Measurements from ENCODE around the gene MYL6B.

DNA sequence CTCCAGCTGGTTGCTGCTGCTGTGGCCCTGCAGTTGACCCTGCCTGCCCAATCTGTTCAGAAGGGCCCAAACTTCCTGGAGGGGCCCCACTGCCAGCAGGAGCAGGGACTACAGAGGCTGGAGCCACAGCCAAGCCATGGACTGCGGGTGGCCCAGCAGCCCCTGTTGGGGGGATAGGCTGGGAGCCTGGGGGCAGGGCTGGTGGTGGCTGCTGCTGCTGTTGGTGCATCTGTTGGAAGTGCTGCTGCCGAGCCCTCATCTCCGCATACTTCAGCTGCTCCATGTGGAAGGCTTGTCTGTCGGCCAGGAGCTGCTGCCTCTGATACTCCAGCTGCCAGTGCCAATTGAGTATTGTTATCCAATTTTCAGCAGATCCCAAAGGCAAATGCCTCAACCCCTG is 13.0 kb downstream of the MYL6B start:
- TF ChIP-seq, protein P1, sequence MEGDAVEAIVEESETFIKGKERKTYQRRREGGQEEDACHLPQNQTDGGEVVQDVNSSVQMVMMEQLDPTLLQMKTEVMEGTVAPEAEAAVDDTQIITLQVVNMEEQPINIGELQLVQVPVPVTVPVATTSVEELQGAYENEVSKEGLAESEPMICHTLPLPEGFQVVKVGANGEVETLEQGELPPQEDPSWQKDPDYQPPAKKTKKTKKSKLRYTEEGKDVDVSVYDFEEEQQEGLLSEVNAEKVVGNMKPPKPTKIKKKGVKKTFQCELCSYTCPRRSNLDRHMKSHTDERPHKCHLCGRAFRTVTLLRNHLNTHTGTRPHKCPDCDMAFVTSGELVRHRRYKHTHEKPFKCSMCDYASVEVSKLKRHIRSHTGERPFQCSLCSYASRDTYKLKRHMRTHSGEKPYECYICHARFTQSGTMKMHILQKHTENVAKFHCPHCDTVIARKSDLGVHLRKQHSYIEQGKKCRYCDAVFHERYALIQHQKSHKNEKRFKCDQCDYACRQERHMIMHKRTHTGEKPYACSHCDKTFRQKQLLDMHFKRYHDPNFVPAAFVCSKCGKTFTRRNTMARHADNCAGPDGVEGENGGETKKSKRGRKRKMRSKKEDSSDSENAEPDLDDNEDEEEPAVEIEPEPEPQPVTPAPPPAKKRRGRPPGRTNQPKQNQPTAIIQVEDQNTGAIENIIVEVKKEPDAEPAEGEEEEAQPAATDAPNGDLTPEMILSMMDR (conservative IDR thresholded peaks at IDR 0.05; ENCODE audit: low read depth in 2 of 2): no peak
- TF ChIP-seq EZH2 (IDR thresholded peaks at IDR 0.05; ENCODE audit: low read depth, unreplicated experiment) (no peak), REST (IDR thresholded peaks at IDR 0.05; ENCODE audit: unreplicated experiment) (no peak), POLR2AphosphoS5 (IDR thresholded peaks at IDR 0.05; ENCODE audit: low read depth) (no peak), EZH2phosphoT487 (IDR thresholded peaks at IDR 0.05; ENCODE audit: unreplicated experiment) (no peak), JUNB (IDR thresholded peaks at IDR 0.05; ENCODE audit: unreplicated experiment) (no peak), STAT1 (IDR thresholded peaks at IDR 0.05; ENCODE audit: unreplicated experiment) (no peak)
- TF ChIP-seq, protein P2, sequence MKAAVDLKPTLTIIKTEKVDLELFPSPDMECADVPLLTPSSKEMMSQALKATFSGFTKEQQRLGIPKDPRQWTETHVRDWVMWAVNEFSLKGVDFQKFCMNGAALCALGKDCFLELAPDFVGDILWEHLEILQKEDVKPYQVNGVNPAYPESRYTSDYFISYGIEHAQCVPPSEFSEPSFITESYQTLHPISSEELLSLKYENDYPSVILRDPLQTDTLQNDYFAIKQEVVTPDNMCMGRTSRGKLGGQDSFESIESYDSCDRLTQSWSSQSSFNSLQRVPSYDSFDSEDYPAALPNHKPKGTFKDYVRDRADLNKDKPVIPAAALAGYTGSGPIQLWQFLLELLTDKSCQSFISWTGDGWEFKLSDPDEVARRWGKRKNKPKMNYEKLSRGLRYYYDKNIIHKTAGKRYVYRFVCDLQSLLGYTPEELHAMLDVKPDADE (IDR thresholded peaks at IDR 0.05): no peak
- TF ChIP-seq, protein P3, sequence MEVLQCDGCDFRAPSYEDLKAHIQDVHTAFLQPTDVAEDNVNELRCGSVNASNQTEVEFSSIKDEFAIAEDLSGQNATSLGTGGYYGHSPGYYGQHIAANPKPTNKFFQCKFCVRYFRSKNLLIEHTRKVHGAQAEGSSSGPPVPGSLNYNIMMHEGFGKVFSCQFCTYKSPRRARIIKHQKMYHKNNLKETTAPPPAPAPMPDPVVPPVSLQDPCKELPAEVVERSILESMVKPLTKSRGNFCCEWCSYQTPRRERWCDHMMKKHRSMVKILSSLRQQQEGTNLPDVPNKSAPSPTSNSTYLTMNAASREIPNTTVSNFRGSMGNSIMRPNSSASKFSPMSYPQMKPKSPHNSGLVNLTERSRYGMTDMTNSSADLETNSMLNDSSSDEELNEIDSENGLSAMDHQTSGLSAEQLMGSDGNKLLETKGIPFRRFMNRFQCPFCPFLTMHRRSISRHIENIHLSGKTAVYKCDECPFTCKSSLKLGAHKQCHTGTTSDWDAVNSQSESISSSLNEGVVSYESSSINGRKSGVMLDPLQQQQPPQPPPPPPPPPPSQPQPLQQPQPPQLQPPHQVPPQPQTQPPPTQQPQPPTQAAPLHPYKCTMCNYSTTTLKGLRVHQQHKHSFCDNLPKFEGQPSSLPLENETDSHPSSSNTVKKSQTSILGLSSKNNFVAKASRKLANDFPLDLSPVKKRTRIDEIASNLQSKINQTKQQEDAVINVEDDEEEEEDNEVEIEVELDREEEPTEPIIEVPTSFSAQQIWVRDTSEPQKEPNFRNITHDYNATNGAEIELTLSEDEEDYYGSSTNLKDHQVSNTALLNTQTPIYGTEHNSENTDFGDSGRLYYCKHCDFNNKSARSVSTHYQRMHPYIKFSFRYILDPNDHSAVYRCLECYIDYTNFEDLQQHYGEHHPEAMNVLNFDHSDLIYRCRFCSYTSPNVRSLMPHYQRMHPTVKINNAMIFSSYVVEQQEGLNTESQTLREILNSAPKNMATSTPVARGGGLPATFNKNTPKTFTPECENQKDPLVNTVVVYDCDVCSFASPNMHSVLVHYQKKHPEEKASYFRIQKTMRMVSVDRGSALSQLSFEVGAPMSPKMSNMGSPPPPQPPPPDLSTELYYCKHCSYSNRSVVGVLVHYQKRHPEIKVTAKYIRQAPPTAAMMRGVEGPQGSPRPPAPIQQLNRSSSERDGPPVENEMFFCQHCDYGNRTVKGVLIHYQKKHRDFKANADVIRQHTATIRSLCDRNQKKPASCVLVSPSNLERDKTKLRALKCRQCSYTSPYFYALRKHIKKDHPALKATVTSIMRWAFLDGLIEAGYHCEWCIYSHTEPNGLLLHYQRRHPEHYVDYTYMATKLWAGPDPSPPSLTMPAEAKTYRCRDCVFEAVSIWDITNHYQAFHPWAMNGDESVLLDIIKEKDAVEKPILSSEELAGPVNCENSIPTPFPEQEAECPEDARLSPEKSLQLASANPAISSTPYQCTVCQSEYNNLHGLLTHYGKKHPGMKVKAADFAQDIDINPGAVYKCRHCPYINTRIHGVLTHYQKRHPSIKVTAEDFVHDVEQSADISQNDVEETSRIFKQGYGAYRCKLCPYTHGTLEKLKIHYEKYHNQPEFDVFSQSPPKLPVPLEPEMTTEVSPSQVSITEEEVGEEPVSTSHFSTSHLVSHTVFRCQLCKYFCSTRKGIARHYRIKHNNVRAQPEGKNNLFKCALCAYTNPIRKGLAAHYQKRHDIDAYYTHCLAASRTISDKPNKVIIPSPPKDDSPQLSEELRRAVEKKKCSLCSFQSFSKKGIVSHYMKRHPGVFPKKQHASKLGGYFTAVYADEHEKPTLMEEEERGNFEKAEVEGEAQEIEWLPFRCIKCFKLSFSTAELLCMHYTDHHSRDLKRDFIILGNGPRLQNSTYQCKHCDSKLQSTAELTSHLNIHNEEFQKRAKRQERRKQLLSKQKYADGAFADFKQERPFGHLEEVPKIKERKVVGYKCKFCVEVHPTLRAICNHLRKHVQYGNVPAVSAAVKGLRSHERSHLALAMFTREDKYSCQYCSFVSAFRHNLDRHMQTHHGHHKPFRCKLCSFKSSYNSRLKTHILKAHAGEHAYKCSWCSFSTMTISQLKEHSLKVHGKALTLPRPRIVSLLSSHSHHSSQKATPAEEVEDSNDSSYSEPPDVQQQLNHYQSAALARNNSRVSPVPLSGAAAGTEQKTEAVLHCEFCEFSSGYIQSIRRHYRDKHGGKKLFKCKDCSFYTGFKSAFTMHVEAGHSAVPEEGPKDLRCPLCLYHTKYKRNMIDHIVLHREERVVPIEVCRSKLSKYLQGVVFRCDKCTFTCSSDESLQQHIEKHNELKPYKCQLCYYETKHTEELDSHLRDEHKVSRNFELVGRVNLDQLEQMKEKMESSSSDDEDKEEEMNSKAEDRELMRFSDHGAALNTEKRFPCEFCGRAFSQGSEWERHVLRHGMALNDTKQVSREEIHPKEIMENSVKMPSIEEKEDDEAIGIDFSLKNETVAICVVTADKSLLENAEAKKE (CRISPR knock-in tag; IDR thresholded peaks at IDR 0.05): no peak

Measured in GM23338 (cell line).